ENCODE data around the gene C10orf95. TPM values are rescaled to one million over a fixed set of nuclear protein-coding genes. Genes with fewer than 3 reads are reported as not detected.

C10orf95 gene
- total and polyA plus RNA-seq, 10 of the 15 experiments (the other 5 are each of a cell fraction or from before 2014, with no cell fraction given) = 0.06 to 1.1 (median 0.31) TPM

DNA sequence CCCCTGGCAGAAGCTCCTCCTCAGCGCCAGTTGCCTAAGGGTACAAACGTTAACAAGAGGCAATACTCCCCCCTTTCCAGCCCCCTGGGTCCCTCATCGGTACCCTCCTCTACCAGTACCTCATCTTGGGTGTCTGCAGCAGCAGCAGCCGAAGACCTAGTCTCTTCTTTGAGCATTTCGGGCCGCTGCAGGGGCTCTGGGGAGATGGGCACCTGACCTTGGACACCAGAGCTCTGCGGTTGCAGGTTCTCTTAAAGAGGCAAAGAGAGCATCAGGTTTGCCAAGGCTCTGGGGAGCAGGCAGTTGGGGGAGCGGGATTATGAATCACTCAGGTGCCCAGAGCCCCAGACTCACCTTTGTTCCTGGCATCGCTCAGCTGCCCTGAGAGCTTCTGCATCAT lies 27.2 kb downstream of the C10orf95 start:
- Histone ChIP-seq H3K9me3 (replicated peaks; ENCODE audit: control insufficient read depth, insufficient read depth, low read length) (no peaks in the 10 kb centered on the region), H3K9ac (ENCODE audit: control insufficient read depth, insufficient read depth, low read length) (no peak overlapping the region), H3K79me2 (ENCODE audit: control insufficient read depth, insufficient read depth, low read length) (peaks cover 7% of the 10 kb centered on the region), H3K4me2 (ENCODE audit: control insufficient read depth, insufficient read depth) (no peak overlapping the region), H3K4me1 (ENCODE audit: control insufficient read depth, insufficient read depth, low read length) (peaks cover 18% of the 10 kb centered on the region), H2AFZ (ENCODE audit: control insufficient read depth, low read depth, low read length) (no peak overlapping the region), H3K4me3 (no peak overlapping the region), H3K36me3 (ENCODE audit: control insufficient read depth in 2 of 2, insufficient read depth in 2 of 2, low read length in 1 of 2) (peaks cover 0 to 5% of the 10 kb centered on the region in 2 experiments; a peak in 2 of 4 replicates), H3K27ac (ENCODE audit: control insufficient read depth, insufficient read depth) (no peak overlapping the region), H4K20me1 (ENCODE audit: control insufficient read depth, insufficient read depth) (peaks cover 2% of the 10 kb centered on the region; the same call in 1 of the 2 replicates), H3K27me3 (replicated peaks in 1 of 2; ENCODE audit: control insufficient read depth in 2 of 2, insufficient read depth in 2 of 2, low read length in 1 of 2) (no peaks in the 10 kb centered on the region)
- in situ Hi-C loops (cut with MboI) = no loop called here
- ChIA-PET SMC1A (ENCODE audit: uncharacterized antibody, unreplicated experiment) (interaction anchor here (1.9 kb wide), 1 partner anchor 25 kb away, joined by 5 read pairs; no protein-coding TSS in a partner anchor), RAD21 (ENCODE audit: unreplicated experiment) (interaction anchor here (0.9 kb wide), 1 partner anchor 227 kb away, joined by 3 read pairs; no protein-coding TSS in a partner anchor), POLR2A (interaction anchor here (1.2 to 4.9 kb wide), 3 partner anchors 12 to 30 kb away, joined by 3 to 28 read pairs (median 5); partner anchors contain the start of gene C10orf95), CTCF (interaction anchor here (0.7 to 5.6 kb wide), 6 partner anchors 10 to 194 kb away, joined by 5 to 90 read pairs (median 20); partner anchors contain the start of gene NFKB2)
- intact Hi-C loops (cut with micrococcal nuclease; ENCODE audit: unreplicated experiment) = no loop called here
- no peak for TF ChIP-seq HDAC6 (IDR thresholded peaks at IDR 0.05; ENCODE audit: unreplicated experiment)
- TF ChIP-seq, protein P1, sequence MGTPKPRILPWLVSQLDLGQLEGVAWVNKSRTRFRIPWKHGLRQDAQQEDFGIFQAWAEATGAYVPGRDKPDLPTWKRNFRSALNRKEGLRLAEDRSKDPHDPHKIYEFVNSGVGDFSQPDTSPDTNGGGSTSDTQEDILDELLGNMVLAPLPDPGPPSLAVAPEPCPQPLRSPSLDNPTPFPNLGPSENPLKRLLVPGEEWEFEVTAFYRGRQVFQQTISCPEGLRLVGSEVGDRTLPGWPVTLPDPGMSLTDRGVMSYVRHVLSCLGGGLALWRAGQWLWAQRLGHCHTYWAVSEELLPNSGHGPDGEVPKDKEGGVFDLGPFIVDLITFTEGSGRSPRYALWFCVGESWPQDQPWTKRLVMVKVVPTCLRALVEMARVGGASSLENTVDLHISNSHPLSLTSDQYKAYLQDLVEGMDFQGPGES (IDR thresholded peaks at IDR 0.05) = no peak
- no peak for TF ChIP-seq BCL3 (IDR thresholded peaks at IDR 0.05; ENCODE audit: borderline replicate concordance, insufficient read depth, low read depth, low read length, poor library complexity, severe bottlenecking)
- TF ChIP-seq ATF2 (IDR thresholded peaks at IDR 0.05; ENCODE audit: low read length) = no peak
- TF ChIP-seq, protein P2, sequence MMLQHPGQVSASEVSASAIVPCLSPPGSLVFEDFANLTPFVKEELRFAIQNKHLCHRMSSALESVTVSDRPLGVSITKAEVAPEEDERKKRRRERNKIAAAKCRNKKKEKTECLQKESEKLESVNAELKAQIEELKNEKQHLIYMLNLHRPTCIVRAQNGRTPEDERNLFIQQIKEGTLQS (IDR thresholded peaks at IDR 0.05; ENCODE audit: borderline replicate concordance, extremely low read depth, low read depth, low read length) = no peak
- TF ChIP-seq TCF7 (IDR thresholded peaks at IDR 0.05; ENCODE audit: borderline replicate concordance) = no peak
- TF ChIP-seq GABPA (IDR thresholded peaks at IDR 0.05; ENCODE audit: low read depth) = no peak
- no peak for TF ChIP-seq GATAD2B (conservative IDR thresholded peaks at IDR 0.05; ENCODE audit: low read depth)
- no peak for TF ChIP-seq STAT1 (conservative IDR thresholded peaks at IDR 0.05)
- no peak for TF ChIP-seq REST (IDR thresholded peaks at IDR 0.05; ENCODE audit: low read depth, low read length)
- BruUV-seq (replicated peaks) = no TSS peak
- no peak for DNase-seq (ENCODE audit: low read depth, low spot score)
- ATAC-seq = no peak
- FAIRE-seq = no peak
- 83% methylated on average over 9 of the region's 9 CpGs for WGBS (ENCODE audit: insufficient coverage, insufficient replicate concordance, low lambda C conversion rate, missing lambda C conversion rate)
